ENCODE data around the gene SLCO3A1.

The SLCO3A1 gene

DNA sequence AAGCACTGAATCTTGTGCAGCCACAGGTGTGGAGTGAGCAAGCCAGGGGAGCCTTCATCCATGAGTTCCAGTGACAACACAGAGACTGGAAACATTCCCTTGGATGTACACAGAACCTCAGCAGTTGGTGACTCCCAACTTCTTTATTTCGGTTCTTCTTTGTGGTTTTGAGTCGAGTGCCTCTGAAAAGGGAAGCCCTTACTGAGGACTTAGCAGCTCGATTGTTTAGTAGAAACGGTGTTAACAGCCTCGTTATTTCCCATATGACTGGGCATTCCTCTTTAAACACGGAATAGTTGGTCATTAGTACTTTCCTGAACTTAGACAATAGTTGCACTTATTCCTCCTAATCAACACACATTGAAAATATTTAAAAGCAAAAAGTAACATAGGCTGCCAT, 7.7 kb downstream of the SLCO3A1 start:
- no peak for DNase-seq (ENCODE audit: low read depth)

DNA sequence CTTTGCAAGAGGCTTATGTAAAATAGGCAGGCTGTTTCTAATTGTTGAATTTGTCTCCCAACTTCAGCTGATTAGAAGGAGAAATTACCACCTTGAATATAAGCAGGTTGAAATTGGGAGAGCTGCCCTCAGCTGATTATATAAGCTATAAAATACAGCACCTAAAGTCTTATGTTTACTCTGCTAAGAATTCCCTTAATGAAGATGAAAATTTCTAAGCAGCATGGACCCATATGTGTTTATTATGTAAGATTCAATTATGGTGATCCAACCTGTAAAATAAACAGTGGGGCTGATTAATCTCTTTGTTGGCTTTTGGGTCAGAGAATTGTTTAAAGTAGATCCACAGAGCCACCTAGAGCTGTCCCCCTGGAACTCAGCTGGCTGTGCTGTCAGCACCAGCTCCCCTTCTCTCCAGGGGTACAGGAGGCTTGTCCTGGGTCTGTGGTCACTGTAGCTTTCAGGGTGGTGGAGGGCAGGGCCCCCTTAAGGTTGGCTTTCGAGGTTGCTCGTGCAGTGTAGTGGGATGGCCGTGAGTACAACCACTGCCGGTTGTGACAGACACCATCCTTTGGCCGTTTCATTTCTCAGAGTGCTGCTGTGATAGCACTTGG, 9.5 kb downstream of the SLCO3A1 start:
- no peak for DNase-seq (ENCODE audit: low read depth)

DNA sequence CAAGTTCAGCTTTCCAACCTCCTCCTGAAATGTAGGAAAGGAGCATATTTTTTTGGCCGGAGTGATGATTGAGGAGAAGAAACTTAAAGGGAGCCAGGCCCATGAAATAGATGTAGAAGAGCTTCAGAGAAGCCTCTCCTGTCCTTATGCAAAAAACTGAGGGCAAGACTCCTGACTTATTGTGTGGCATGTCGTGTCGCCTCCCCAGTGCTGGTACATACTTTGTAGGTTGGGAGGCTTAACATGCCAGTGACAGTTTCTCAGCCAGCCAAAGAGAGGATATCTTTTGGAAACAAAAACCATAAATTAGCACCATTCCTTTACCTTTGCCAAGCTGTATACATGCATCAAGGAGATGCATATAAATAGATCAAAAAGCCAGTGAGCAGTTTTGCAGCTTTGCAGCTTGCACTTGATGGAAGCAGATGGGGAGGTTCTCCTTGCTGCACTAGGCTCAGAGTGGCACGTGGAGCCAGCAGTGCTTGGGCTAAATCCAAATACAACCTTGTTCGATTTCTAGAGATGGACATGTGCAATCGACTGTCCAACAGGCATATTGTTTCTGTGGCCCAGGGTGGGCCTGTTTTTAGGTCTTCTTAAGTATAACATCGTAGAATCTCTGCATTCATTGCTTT, 10.2 kb downstream of the SLCO3A1 start:
- DNase-seq (ENCODE audit: low read depth): no peak

DNA sequence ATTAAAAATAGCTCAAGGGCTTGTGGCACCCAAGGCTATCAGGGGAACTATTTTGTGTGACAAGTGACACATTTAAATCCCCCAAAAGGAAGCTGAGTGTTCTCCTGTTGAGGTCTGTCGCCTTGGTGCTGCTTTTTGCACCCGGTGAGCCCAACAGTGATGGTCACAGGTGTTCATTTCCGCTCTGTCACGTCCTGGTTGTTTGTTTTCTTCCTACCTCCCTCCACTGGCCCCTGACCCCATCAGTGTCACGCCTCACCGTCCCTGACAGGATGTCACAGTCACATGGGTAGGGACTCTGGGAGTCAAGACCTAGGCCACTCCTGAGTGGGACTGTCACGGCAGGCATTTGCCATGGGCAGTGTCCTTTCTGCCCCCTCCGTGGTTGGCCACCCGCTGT, 11.2 kb downstream of the SLCO3A1 start:
- no peak for DNase-seq (ENCODE audit: low read depth)

DNA sequence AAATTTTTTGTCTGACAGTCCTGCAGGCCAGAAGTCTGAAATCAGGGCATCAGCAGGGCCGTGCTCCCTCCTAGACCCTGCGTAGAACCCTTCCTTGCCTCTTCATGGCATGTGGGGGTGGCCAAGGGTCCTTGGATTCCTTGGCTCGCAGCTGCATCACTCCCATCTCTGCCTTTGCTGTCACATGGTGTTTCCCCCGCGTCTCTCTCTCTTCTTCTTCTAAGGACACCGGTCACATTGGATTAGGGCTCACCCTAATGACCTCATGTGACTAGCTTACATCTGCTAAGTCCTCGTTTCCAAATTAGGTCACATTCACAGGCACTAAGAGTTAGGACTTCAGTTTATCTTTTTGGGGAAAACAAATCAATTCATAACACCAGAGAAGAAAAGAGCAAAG, 12.0 kb downstream of the SLCO3A1 start:
- no peak for DNase-seq (ENCODE audit: low read depth)

DNA sequence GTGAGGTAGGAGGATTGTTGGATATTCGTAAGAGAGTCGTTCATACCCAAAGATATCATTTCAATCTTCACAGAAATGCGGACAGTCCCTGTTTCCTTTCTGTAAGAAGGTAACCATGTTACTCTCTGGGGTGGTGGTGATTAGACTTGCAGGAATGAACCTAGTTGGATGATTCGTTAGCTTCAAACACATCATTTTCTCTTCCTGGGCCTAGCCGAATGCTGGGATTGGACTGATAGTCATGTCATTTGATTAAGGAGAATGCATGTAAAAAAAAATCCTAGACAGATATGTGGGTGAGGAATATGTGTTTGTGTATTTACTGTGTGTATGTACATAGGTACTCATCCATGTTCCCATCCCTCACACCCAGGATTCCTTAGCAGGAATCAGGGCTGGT, 12.4 kb downstream of the SLCO3A1 start:
- no peak for DNase-seq (ENCODE audit: low read depth)

DNA sequence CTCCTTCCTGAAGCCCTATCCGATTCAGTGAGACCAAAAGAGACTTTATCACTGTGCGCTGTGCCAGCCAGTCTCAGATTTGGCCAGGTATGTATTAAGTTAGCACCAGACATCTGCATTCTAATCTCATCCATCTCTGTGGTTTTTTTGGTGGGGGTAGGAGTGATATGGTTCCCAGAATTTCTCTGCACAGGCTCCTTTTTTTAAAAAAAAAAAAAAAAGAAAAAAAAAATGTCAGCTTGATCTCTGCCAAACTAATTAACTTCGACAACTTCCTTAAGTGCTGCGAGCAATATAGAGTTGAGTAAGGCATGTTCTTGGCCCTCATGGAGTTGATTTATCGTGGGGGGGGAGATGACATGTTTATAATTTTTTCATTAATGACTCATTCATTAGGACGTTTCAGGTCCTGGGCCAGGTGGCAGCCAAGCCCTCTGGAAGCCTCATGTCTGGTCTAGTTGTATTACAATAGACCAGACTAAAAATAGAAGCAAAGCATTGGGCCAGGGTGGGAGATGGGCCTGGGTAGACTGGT, 12.9 kb downstream of the SLCO3A1 start:
- DNase-seq (ENCODE audit: low read depth): no peak

DNA sequence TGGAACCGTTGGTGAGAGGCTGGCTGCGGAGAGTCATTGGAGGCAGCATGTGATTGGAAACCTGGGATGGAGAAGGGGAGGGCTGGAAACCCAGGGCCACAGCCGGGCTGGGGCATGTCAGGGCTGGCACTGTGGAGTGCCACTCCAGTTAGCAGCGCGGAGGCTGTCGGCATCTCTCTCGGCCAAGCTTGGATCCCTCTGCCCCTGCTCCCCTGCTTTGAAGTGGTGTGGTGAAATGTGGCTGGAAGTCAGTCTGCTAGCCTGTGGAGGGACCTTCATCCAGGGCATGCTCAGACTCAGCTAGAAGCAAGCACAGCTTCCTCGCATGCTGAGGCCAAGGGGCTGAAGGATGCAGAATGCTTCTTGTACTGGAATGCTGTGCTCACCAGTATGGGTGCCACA, 13.5 kb downstream of the SLCO3A1 start:
- DNase-seq (ENCODE audit: low read depth): no peak

DNA sequence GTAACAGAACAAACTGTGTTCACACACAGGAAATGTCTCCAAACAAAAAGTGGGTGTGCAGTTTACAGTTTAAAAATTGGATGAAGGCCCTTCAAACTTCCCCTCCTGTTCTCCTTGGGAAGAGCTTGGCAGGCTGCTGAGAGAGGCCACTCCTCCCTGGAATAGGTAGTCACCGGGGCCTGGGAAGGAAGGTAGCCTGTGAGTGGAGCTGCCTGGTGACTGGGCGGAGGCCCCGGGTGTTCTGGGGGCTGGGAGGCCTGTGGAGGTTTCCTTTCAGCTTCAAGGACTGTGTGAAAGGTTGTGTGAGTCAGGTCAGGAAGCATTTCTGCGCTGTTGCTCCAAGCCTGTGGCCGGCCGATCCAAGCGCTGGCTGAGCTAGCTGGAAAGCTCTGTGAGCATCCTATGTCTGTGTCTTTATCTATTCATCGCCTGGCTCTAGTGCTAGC, 14.1 kb downstream of the SLCO3A1 start:
- DNase-seq (ENCODE audit: low read depth): no peak

DNA sequence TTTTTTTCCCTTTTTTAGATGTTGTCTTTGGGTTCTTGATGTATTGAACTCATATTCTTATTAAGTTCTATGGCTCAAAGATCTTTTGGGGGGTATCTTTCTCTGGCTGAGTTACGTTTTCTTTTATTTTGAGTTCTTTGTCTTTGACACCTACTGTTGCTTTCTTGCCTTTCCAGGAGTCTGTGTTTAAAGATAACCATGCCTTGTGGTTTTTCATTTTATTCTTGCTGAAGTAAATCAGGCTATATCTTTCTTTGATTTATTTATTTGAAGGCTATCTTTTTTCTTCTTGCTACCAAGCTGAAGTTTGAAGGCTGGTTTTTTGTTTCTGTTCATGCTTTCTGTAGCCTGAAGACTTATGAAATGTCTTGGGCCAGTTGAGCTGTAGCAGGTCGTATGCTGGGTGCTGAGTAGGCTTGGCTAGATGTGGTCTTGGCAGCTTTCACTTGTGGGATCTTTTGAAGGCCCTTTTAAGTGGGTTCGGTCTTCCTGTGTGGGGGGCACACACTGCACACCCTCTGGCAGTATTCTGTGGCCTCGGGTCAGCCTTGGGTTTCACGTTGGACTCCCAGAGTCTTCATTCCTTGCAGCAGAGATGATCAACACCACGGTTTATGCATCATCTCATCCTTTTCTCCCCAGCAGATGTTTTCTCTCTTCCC, 17.5 kb downstream of the SLCO3A1 start:
- no peak for DNase-seq (ENCODE audit: low read depth)

DNA sequence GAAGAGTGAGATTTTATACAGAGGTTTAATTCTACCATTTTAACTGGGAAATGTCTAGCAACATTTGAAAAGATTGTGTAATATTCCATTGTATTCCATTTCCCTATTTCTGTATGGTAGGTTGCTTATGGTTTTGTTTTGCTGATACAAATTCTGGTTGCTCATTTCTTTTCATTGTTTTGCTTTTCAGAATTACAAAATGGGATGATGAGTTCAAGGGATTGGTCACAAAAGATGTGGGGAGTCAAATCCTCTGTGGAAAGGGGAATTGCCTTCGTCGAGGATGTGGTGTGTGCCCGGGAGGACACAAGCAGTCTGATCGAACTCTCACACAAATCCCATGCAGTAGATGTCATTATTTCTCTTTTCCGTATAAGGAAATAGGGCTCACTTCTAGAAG, 18.3 kb downstream of the SLCO3A1 start:
- no peak for DNase-seq (ENCODE audit: low read depth)

DNA sequence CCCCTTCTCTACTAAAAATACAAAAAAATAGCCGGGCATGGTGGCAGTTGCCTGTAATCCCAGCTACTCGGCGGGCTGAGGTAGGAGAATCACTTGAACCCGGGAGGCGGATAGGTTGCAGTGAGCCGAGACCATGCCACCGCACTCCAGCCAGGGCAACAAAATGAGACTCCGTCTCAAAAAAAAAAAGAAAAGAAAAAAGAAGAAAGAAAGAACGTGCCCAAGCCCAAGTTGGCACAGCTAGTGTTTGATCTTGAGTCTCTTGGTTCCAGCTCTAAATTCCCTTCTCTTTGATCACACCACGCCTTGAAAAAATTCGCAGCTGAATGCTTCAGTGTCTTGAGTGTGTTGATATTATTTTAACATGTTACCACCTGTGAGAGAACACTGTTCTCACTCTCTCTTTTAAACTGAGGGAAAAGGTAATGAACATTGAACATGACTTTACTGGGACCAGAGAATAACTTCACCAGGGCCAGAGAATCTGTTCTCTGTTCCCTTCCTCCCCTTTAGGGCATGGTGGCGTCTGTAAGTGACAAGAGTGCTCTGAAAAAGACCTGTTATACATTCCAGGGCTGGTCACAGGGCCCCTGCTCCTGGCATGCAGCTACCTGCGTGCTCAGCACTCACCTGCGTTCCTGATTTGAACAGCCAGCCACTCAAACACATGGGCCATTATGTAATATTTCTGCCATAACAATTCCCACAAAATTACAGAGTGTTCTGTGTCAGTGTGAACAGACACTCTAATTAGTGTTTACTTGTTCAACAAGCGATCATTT, 19.0 kb downstream of the SLCO3A1 start:
- DNase-seq (ENCODE audit: low read depth): no peak

DNA sequence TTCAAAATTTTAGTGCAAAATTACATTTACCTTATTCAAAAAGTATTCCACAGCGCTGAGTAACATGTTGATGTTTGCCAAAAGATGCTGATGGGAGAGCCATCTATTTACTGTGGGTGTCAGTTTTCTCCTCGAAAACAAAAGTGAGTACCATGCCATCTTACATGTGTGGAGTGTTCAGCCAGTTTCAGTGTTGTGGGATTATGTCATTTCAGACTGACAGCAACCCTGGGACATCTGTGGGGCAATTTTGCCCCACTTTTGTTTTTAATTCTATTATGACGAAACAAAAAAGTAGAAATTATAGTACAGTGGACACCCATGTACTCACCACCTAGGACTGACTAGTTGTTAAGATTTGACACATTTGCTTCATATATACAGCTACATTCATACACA, 19.6 kb downstream of the SLCO3A1 start:
- no peak for DNase-seq (ENCODE audit: low read depth)

DNA sequence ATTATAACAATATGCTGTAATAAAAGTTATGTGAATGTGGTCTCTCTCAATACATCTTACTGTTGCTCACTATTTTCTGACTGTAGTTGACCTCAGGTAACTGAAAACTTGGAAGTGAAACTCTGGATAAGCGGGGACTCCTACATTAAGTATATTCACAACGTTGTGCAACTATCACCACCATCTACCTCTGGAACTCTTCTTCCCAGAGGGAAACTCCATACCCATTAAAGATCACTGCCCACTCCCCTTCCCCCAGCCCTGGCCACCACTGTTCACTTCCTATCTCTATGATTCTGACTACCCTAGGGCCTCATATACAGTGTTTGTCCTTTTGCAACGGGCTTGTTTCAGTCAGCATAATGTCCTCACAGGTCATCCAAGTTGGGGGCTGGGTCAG, 20.7 kb downstream of the SLCO3A1 start:
- DNase-seq (ENCODE audit: low read depth): no peak

DNA sequence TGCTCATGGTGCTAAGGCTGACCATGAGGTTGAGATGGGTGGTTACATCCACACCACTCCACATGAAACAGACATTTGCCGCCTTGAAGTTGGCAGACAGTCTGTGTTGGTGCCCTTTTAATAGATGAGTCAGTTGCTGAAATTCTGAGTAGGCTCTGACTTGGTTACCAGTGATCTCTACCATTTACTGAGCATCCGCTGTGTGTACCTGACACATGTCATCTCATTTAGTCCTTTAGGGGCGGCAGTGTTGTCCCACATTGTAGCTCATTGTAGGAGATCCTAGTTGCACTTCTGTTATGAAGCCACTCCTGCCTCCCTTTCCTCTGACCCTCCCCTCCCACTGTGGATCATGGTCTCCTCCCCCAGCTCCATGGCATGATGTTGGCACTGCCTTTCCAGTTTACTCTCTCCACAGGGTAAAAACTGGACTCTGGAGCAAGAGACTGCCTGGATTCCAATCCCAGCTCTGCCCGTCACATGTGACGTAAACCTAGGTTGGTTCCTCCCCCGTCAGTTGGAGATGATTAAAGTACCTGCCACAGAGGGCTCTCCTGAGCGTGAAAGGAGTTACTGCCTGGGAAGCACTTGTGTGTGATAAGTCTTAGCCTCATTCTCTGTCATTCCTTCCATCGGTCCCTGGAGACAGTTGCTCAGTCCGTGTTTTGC, 21.6 kb downstream of the SLCO3A1 start:
- DNase-seq (ENCODE audit: low read depth): no peak

DNA sequence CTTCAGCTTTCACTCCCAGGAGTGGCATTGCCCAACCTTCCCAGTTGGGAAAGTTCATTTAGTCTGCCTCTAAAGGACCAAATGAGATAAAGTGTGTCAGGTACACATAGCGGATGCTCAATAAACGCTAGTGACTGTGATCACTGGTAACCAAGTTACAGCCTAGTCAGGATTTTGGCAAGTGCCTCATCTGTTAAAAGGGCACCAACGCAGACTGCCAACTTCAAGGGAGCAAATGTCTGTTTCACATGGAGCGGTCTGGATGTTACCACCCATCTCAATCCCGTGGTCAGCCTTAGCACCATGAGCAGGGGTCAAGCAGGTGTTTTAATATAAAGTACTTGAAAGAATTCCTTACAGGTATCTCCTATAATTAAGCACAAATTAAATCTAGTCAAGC, 22.7 kb downstream of the SLCO3A1 start:
- no peak for DNase-seq (ENCODE audit: low read depth)

DNA sequence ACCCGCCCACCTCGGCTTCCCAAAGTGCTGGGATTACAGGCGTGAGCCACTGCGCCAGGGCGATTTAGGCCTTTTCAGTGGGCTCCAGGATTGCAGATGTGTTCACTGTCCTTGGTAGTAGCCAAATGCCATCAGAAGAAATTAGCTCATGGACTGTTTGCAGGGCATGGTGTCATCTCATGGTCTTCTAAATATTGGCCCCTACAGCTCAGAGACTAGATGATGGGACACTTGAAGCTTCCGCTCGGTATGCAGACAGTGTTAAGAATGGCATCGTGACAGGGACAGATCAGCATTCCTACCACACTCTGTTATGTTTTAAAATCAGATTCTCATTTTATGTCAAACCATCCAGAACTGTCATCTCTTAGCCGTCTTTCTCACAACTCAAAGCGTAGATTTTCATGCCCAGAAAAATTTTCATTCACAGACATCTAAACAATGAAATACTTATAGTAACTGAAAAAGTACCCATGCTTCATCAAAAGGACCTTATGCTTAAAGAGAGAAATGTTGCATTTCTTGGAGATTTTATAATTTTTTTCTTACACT, 24.9 kb downstream of the SLCO3A1 start:
- no peak for DNase-seq (ENCODE audit: low read depth)

DNA sequence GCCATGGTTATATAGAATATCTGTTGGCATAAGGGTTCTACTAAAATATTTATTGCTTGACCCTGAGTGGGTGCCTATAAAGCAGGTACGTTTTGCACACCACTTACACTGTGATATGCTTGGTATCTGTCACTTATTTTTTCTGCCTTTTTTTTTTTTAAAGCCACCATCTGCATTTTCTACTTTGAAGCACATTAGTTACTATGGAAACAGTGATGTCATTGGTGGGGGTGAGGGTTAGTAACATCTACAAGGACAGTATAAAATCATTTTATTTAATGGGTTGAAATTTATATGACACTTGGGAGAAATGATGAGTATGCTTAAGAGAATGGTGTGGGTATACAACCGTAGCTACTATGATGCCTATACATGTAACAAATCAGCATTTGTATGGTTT, 25.6 kb downstream of the SLCO3A1 start:
- DNase-seq (ENCODE audit: low read depth): no peak

DNA sequence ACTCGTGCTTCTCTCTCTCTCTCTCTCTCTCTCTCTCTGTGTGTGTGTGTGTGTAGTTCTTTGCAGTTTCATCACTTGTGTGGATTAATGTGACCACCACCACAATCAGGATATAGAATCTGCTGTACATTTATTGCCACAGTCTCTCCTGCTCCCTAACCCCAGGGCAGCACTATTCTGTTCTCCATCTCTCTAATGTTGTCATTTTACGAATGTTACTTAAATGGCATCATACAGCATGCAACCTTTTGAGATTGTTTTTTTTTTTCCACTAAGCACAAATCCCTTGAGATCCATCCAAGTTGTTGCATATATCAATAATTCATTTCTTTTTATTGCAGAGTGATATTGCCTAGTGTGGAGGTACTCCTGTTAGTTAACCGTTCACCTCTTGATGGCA, 26.9 kb downstream of the SLCO3A1 start:
- DNase-seq (ENCODE audit: low read depth): no peak

DNA sequence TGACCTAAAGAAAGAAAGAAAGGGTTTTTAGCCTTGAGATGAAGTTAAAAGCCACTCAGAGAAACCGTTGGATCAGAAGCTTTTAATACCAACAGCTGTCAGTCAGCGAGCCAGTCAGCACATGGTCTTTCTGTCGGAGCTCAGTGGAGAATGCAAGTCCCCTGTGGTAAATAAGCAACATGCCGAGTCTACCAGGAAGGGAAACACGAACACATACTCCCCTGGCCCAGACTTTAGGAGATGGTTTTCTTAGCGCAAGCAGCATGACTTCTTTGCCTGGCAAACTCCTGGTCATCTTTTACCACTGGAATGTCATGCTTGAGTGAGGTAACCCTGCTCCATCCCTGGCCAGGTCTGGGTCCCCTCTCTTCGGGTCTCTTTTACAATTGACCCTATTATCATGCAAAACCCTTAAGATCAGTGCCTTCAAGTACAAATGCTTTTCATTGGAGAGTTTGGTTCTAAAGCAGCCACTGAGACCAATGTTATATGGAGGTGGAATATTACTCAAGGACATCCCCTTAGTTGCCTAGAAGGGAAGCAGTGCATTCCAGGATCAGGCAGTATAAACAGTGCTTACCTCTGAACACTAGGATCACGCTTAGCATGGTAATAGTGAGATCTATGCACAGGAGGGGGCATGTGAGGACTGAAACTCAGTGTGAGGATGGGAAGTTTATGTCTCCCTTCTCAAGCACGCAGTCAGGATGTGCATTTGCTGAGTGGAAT, 28.2 kb downstream of the SLCO3A1 start:
- DNase-seq (ENCODE audit: low read depth): no peak
